Colonic mucosa (tissue), 4 donors: ENCODE results near the gene OGFOD1. TPM values are rescaled to one million over a fixed set of nuclear protein-coding genes. Genes with fewer than 3 reads are reported as not detected.

Source experiments
- DNase-seq: peaks from one replicate; pipeline ENCODE4 v3.0.0-alpha.2; 2020
- H3K27ac ChIP-seq: fragments of 200-600 bp; one replicate; pipeline ENCODE4 v1.8.0; 2021
- H3K27me3 ChIP-seq: fragments of 200-600 bp; one replicate; pipeline ENCODE4 v1.8.0; 2021
- H3K36me3 ChIP-seq: fragments of 200-600 bp; one replicate; pipeline ENCODE4 v1.8.0; 2021
- H3K4me1 ChIP-seq: fragments of 200-600 bp; one replicate; pipeline ENCODE4 v1.8.0; 2021; ENCODE audit warnings: mild to moderate bottlenecking
- H3K4me3 ChIP-seq: fragments of 200-600 bp; one replicate; pipeline ENCODE4 v1.8.0; 2021
- H3K9ac ChIP-seq, 2 donors: one replicate each; pipeline ENCODE4 v1.7.0; 2013; ENCODE audit warnings: control low read depth in 2 of 2, low read depth in 2 of 2, low read length in 2 of 2
- H3K9me3 ChIP-seq: fragments of 200-600 bp; one replicate; pipeline ENCODE4 v1.8.0; 2021
- CTCF ChIP-seq: fragments of 200-600 bp; IDR thresholded peaks from one replicate; pipeline ENCODE4 v1.8.0; 2022; ENCODE audit warnings: antibody characterized with exemption, mild to moderate bottlenecking
- intact Hi-C: fragments of 100-400 bp; cut with DNase I; formaldehyde crosslinking; loops from one replicate; pipeline ENCODE4 v1.14.1; 2022
- total RNA-seq, 2 donors: library from RNA; stranded (reverse); fragmentation: NEBNext Ultra II Directional in 1 of 2; extraction: Animal tissue kit (Norgen Biotek cat#: 25700) in 1 of 2; gene quantifications; one replicate each; pipeline ENCODE4 v1.2.1, GENCODE V29; 2021
- donor health status: healthy.
- donor health status: DM: no; HTN: no; CAD: no.
- donor health status: DM: no; HTN: no; CAD: no.

Gene OGFOD1
- total RNA-seq, 2 donors from 2014 or later = 20.3 to 33.0 TPM

DNA sequence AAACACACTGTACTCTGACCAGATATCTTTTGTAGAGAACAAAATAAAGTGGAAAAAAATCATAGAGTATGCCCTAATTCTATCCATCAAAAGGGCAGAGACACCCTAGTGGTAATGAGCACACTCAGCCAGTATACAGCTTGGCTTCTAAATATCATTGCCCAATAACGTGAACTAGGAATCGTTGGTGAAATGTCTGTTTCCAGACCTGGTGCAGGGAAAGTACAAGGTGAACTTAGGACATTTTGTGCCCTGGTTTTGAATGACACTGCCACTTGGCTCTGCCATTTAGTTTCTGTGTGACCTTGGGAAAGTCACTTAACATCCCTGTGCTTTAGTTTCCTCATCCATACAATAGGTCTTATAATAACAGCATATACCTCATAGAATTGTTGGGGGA lies 39.7 kb upstream of the OGFOD1 start:
- TF ChIP-seq CTCF = no peak
- no peaks in the 10 kb centered on the region for H3K9me3 ChIP-seq
- DNase-seq = no peak
- H3K27ac ChIP-seq = no peak overlapping the region
- no peaks in the 10 kb centered on the region for H3K36me3 ChIP-seq
- H3K4me3 ChIP-seq = no peak overlapping the region
- intact Hi-C loops = no loop called here
- no peak overlapping the region for H3K9ac ChIP-seq
- no peaks in the 10 kb centered on the region for H3K4me1 ChIP-seq
- H3K27me3 ChIP-seq = no peaks in the 10 kb centered on the region

- no peak overlapping the region for H3K4me3 ChIP-seq
- TF ChIP-seq CTCF = no peak
- no peak for DNase-seq
- H3K9me3 ChIP-seq = no peaks in the 10 kb centered on the region
- H3K9ac ChIP-seq = no peak overlapping the region
- H3K4me1 ChIP-seq = no peaks in the 10 kb centered on the region
- intact Hi-C loops = no loop called here
- H3K36me3 ChIP-seq = no peaks in the 10 kb centered on the region
- no peaks in the 10 kb centered on the region for H3K27me3 ChIP-seq
- no peak overlapping the region for H3K27ac ChIP-seq
These were observed 38.0 kb upstream of the OGFOD1 start for GRCh38 chr16:56413381-56413780.

- Histone ChIP-seq H3K36me3 (no peaks in the 10 kb centered on the region), H3K4me1 (no peaks in the 10 kb centered on the region), H3K9ac (no peak overlapping the region), H3K27ac (no peak overlapping the region), H3K9me3 (no peaks in the 10 kb centered on the region), H3K27me3 (no peaks in the 10 kb centered on the region), H3K4me3 (no peak overlapping the region)
- no peak for DNase-seq
- intact Hi-C loops = no loop called here
- TF ChIP-seq CTCF = no peak
These were observed 37.0 kb upstream of the OGFOD1 start for GRCh38 chr16:56414366-56414765.

DNA sequence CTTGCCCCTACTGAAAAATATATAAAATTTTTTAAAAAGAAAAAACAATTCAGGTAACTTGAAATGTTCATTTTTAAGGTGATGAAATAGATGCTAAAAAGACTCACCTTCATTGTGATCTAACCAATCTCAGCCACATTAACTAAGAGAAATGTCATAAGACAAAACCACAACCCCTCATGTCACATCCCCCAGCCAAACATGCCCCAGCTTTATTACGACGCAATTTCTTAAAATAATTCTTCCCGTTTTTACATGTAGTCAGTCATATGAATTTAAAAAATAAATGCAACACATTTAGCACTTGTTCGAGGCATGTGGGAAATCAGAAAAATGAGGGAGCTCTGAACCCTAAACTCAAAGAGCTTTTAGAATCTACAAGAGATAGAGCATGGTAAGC lies 35.5 kb upstream of the OGFOD1 start:
- intact Hi-C loops = no loop called here
- no peaks in the 10 kb centered on the region for H3K27me3 ChIP-seq
- no peaks in the 10 kb centered on the region for H3K36me3 ChIP-seq
- TF ChIP-seq CTCF = no peak
- no peak for DNase-seq
- no peak overlapping the region for H3K27ac ChIP-seq
- H3K9ac ChIP-seq = no peak overlapping the region
- H3K4me3 ChIP-seq = no peak overlapping the region
- no peaks in the 10 kb centered on the region for H3K9me3 ChIP-seq
- peaks cover 2% of the 10 kb centered on the region for H3K4me1 ChIP-seq

DNA sequence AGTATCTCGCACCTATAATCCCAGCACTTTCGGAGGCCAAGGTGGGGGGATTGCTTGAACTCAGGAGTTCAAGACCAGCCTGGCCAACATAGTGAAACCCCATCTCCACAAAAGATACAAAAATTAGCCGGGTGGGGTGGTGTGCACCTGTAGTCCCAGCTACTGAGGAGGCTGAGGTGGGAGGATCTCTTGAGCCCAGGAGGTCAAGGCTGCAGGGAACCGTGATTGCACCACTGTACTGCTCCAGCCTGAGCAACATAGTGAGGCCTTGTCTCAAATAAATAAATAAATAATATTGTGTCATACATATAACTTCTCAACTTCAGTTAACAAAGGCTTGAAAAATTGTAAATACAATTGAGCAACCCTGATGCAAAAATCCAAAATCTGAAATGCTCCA lies 34.2 kb upstream of the OGFOD1 start:
- no peak for TF ChIP-seq CTCF
- Histone ChIP-seq H3K27me3 (no peaks in the 10 kb centered on the region), H3K4me1 (peaks cover 10% of the 10 kb centered on the region), H3K4me3 (no peak overlapping the region), H3K27ac (no peak overlapping the region), H3K36me3 (no peaks in the 10 kb centered on the region), H3K9me3 (no peaks in the 10 kb centered on the region), H3K9ac (no peak overlapping the region)
- intact Hi-C loops = no loop called here
- DNase-seq = no peak
